Measurements from ENCODE around the gene MEPCE.
A peak's percentile ranks its signal among the peaks of the same experiment; 100 is the strongest.

Gene MEPCE

DNA sequence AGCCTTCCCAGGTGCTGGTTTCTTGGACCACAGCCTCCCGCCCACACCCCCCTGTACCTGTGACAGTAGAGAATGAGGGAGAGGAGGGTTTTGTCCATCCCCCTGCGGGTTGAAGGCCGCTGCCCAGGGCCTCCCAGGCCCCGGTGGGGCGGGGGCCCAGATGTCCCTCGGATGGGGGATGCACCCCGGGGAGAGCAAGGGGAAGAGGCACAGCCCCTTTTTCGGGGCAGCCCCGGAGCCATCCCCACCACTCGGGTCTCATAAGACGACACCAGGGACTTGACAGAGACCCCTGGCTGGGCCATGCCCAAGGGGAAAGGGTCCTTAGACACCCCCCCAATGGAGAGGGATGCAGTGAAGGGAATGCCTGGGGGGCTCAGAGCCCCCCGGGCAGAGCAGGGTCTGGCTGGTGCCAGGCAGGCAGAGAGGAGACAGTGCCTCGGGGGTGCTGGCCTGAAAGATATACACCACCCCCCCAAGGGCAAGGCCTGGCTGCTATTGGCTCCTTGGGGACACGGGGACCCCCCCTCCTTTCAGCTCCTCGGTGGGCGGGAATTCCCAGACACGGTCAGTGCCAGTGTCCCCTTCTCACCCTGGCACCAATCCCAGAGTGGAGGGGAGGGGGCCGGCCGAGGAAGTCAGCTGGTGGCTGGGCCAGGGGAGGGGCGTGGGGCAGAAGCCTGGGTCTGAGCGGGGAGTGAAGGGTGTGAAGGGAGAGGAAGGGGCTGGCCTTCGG lies 38.2 kb downstream of the MEPCE start:
- CTCF ChIA-PET = interaction anchor here (0.6 to 6.7 kb wide), 10 partner anchors 11 to 258 kb away, joined by 3 to 85 read pairs (median 7); partner anchors contain the start of gene TSC22D4
- POLR2A ChIA-PET = no interaction called here
- no peaks in the 10 kb centered on the region for H3K9me3 ChIP-seq (ENCODE audit: control insufficient read depth, insufficient read depth, low read depth, low read length)
- H3K4me3 ChIP-seq (ENCODE audit: low read depth, low read length) = no peak overlapping the region
- peaks cover 3 to 15% of the 10 kb centered on the region in 2 experiments; a peak in 2 of 3 replicates for H3K36me3 ChIP-seq (ENCODE audit: control insufficient read depth in 2 of 2, insufficient read depth in 1 of 2, low read length in 2 of 2)
- 0 out of 2 replicates have a peak, but pooled peaks have one; percentile 14 for TF ChIP-seq GLIS2 (tag by site-specific recombination; IDR thresholded peaks at IDR 0.05)
- no peak for TF ChIP-seq BCL11A (tag by site-specific recombination; IDR thresholded peaks at IDR 0.05; ENCODE audit: low read depth)
- TF ChIP-seq, protein P1, sequence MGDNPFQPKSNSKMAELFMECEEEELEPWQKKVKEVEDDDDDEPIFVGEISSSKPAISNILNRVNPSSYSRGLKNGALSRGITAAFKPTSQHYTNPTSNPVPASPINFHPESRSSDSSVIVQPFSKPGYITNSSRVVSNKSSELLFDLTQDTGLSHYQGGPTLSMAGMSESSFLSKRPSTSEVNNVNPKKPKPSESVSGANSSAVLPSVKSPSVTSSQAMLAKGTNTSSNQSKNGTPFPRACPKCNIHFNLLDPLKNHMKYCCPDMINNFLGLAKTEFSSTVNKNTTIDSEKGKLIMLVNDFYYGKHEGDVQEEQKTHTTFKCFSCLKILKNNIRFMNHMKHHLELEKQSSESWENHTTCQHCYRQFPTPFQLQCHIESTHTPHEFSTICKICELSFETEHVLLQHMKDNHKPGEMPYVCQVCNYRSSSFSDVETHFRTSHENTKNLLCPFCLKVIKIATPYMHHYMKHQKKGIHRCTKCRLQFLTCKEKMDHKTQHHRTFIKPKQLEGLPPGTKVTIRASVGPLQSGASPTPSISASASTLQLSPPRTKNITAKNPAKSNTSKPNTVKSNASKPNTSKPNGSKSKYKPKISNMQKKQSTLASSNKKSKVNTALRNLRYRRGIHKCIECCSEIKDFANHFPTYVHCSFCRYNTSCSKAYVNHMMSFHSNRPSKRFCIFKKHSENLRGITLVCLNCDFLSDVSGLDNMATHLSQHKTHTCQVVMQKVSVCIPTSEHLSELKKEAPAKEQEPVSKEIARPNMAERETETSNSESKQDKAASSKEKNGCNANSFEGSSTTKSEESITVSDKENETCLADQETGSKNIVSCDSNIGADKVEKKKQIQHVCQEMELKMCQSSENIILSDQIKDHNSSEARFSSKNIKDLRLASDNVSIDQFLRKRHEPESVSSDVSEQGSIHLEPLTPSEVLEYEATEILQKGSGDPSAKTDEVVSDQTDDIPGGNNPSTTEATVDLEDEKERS (tag by site-specific recombination; IDR thresholded peaks at IDR 0.05) = no peak
- TF ChIP-seq SP3 (tag by site-specific recombination; IDR thresholded peaks at IDR 0.05) = no peak
- no peak for TF ChIP-seq ZNF140 (tag by site-specific recombination; IDR thresholded peaks at IDR 0.05)
- TF ChIP-seq, protein P2, sequence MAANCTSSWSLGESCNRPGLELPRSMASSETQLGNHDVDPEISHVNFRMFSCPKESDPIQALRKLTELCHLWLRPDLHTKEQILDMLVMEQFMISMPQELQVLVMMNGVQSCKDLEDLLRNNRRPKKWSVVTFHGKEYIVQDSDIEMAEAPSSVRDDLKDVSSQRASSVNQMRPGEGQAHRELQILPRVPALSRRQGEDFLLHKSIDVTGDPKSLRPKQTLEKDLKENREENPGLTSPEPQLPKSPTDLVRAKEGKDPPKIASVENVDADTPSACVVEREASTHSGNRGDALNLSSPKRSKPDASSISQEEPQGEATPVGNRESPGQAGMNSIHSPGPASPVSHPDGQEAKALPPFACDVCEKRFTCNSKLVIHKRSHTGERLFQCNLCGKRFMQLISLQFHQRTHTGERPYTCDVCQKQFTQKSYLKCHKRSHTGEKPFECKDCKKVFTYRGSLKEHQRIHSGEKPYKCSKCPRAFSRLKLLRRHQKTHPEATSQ (tag by site-specific recombination; IDR thresholded peaks at IDR 0.05) = no peak
- TF ChIP-seq ZBTB8A (tag by site-specific recombination; IDR thresholded peaks at IDR 0.05) = no peak
- H3K27ac ChIP-seq (ENCODE audit: extremely low read depth, low read depth, low read length) = no peak overlapping the region
- no peaks in the 10 kb centered on the region; the same call in 1 of the 2 replicates for H3K4me1 ChIP-seq (ENCODE audit: control insufficient read depth, insufficient read depth, low read length)

DNA sequence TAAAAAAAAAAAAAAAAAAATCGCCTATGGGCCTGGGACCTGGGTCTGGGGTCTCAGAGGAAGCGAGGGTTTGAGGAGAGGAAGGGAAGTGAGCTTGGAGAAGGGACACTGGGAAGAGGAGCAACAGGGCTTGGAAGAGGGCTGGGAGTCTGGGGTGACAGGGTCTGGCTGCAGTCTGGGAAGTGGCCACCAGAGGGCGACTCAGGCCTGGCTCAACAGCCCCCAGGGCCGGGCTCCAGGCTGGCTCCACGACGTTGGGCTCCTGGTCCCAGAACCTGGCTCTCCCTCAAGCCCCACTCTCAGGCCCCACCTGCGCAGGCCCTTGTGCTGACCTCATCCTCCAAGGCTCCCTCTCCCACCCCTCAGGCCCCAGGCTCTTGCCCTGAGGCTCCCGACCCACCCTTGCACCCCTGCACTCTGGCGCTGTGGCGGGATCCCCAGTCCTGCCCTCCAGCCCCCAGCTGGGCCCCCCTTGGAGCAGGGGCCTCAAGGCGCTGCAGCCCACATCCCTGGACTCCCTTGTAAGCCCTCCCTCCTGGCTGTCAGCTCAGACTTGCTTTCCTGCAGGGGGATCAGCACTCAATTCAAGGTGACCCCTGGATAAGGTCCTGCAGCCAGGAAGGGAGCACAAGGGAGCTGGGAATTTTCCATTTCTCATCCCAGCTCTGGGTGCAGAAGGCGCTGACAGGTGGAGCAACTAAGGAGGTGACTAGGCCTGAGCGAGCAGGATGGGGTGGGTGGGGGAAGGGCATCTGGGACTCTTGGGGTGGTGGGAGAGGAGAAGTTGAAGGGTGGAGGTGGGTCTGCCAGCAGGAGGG lies 39.8 kb downstream of the MEPCE start:
- Histone ChIP-seq H3K4me3 (ENCODE audit: low read depth, low read length) (no peak overlapping the region), H3K9me3 (ENCODE audit: control insufficient read depth, insufficient read depth, low read depth, low read length) (no peaks in the 10 kb centered on the region), H3K36me3 (ENCODE audit: control insufficient read depth in 2 of 2, insufficient read depth in 1 of 2, low read length in 2 of 2) (peaks cover 3 to 29% of the 10 kb centered on the region in 2 experiments; a peak in 2 of 3 replicates), H3K27ac (ENCODE audit: extremely low read depth, low read depth, low read length) (no peak overlapping the region), H3K4me1 (ENCODE audit: control insufficient read depth, insufficient read depth, low read length) (peaks cover 3% of the 10 kb centered on the region; the same call in 1 of the 2 replicates)
- ChIA-PET CTCF (interaction anchor here (0.5 to 6.7 kb wide), 48 partner anchors 9 to 591 kb away, joined by 3 to 85 read pairs (median 4); partner anchors contain the start of genes FBXO24, GIGYF1, LRCH4 and TSC22D4), POLR2A (interaction anchor here (0.7 to 1.4 kb wide), 8 partner anchors 8 to 406 kb away, joined by 3 to 4 read pairs (median 3); partner anchors contain the start of genes FBXO24, SLC12A9, SRRT and TSC22D4)
- TF ChIP-seq ZBTB17 (tag by site-specific recombination; IDR thresholded peaks at IDR 0.05) = peak; percentile 39; the same call in 1 of the 2 replicates
- TF ChIP-seq, protein P3, sequence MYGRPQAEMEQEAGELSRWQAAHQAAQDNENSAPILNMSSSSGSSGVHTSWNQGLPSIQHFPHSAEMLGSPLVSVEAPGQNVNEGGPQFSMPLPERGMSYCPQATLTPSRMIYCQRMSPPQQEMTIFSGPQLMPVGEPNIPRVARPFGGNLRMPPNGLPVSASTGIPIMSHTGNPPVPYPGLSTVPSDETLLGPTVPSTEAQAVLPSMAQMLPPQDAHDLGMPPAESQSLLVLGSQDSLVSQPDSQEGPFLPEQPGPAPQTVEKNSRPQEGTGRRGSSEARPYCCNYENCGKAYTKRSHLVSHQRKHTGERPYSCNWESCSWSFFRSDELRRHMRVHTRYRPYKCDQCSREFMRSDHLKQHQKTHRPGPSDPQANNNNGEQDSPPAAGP (tag by site-specific recombination; IDR thresholded peaks at IDR 0.05) = peak; percentile 94
- TF ChIP-seq ZNF391 (tag by site-specific recombination; IDR thresholded peaks at IDR 0.05; ENCODE audit: borderline replicate concordance, low read depth) = 0 out of 2 replicates have a peak, but pooled peaks have one; percentile 49
- no peak for TF ChIP-seq ZNF558 (tag by site-specific recombination; IDR thresholded peaks at IDR 0.05)
- TF ChIP-seq, protein P4, sequence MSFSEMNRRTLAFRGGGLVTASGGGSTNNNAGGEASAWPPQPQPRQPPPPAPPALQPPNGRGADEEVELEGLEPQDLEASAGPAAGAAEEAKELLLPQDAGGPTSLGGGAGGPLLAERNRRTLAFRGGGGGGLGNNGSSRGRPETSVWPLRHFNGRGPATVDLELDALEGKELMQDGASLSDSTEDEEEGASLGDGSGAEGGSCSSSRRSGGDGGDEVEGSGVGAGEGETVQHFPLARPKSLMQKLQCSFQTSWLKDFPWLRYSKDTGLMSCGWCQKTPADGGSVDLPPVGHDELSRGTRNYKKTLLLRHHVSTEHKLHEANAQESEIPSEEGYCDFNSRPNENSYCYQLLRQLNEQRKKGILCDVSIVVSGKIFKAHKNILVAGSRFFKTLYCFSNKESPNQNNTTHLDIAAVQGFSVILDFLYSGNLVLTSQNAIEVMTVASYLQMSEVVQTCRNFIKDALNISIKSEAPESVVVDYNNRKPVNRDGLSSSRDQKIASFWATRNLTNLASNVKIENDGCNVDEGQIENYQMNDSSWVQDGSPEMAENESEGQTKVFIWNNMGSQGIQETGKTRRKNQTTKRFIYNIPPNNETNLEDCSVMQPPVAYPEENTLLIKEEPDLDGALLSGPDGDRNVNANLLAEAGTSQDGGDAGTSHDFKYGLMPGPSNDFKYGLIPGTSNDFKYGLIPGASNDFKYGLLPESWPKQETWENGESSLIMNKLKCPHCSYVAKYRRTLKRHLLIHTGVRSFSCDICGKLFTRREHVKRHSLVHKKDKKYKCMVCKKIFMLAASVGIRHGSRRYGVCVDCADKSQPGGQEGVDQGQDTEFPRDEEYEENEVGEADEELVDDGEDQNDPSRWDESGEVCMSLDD (tag by site-specific recombination; IDR thresholded peaks at IDR 0.05) = peak; percentile 51; the same call in 1 of the 2 replicates
- TF ChIP-seq GLIS2 (tag by site-specific recombination; IDR thresholded peaks at IDR 0.05) = peak; percentile 94
- TF ChIP-seq ZNF658 (tag by site-specific recombination; IDR thresholded peaks at IDR 0.05) = no peak
- no peak for TF ChIP-seq ZFP41 (tag by site-specific recombination; IDR thresholded peaks at IDR 0.05; ENCODE audit: borderline replicate concordance)
- TF ChIP-seq, protein P5, sequence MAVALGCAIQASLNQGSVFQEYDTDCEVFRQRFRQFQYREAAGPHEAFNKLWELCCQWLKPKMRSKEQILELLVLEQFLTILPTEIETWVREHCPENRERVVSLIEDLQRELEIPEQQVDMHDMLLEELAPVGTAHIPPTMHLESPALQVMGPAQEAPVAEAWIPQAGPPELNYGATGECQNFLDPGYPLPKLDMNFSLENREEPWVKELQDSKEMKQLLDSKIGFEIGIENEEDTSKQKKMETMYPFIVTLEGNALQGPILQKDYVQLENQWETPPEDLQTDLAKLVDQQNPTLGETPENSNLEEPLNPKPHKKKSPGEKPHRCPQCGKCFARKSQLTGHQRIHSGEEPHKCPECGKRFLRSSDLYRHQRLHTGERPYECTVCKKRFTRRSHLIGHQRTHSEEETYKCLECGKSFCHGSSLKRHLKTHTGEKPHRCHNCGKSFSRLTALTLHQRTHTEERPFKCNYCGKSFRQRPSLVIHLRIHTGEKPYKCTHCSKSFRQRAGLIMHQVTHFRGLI (tag by site-specific recombination; IDR thresholded peaks at IDR 0.05) = peak; percentile 80
- TF ChIP-seq, protein P6, sequence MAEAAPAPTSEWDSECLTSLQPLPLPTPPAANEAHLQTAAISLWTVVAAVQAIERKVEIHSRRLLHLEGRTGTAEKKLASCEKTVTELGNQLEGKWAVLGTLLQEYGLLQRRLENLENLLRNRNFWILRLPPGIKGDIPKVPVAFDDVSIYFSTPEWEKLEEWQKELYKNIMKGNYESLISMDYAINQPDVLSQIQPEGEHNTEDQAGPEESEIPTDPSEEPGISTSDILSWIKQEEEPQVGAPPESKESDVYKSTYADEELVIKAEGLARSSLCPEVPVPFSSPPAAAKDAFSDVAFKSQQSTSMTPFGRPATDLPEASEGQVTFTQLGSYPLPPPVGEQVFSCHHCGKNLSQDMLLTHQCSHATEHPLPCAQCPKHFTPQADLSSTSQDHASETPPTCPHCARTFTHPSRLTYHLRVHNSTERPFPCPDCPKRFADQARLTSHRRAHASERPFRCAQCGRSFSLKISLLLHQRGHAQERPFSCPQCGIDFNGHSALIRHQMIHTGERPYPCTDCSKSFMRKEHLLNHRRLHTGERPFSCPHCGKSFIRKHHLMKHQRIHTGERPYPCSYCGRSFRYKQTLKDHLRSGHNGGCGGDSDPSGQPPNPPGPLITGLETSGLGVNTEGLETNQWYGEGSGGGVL (tag by site-specific recombination; IDR thresholded peaks at IDR 0.05) = peak; percentile 75
- TF ChIP-seq ZNF335 (tag by site-specific recombination; conservative IDR thresholded peaks at IDR 0.05) = peak; percentile 38; the same call in 1 of the 2 replicates
- no peak for TF ChIP-seq ZNF155 (tag by site-specific recombination; IDR thresholded peaks at IDR 0.05)
- peak; percentile 59 for TF ChIP-seq SP7 (tag by site-specific recombination; IDR thresholded peaks at IDR 0.05)

Measured in HEK293 (cell line).